ENCODE measurements around the gene THAP2. TPM values are rescaled to one million over a fixed set of nuclear protein-coding genes. Genes with fewer than 3 reads are reported as not detected.

Gene THAP2
- polyA plus RNA-seq, 4 donors, result 1.6 to 9.1 (median 3.0) TPM

DNA sequence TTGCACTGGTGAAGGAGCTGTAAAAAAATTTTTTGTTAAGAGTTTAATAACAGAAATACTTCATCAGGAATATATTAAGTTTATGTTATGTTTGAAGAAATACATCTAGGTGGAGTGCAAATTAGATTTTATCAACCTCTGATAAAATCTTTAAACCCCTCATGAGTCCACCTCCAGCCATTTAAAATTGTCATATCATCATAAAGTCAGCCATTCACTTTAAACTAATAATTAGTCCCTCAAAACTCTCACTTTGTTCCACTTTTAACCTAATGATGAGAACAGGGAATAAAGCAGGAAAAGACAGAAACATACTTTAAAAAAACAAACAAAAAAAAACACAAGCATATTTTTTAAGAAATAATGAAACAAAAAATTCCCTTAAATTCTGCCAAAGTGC, 25.6 kb upstream of the THAP2 start:
- H3K27ac ChIP-seq (ENCODE audit: low read depth in 1 of 3, low read length in 2 of 3), result no peak overlapping the region
- no peaks in the 10 kb centered on the region for H3K27me3 ChIP-seq (ENCODE audit: control insufficient read depth in 3 of 3, insufficient read depth in 3 of 3, low read length in 3 of 3)
- H3K4me3 ChIP-seq (ENCODE audit: low read depth in 1 of 3, low read length in 3 of 3), result no peak overlapping the region
- no peaks in the 10 kb centered on the region for H3K9me3 ChIP-seq (ENCODE audit: control insufficient read depth in 2 of 2, insufficient read depth in 1 of 2, low read depth in 1 of 2, low read length in 1 of 2)
- peaks cover 6 to 24% (median 24%) of the 10 kb centered on the region in 3 donors for H3K36me3 ChIP-seq (ENCODE audit: control insufficient read depth in 3 of 3, insufficient read depth in 2 of 3, low read depth in 1 of 3, low read length in 3 of 3)
- FAIRE-seq (peak; percentile 51), DNase-seq (no peak)
- H3K4me1 ChIP-seq (ENCODE audit: control insufficient read depth in 3 of 3, insufficient read depth in 2 of 3, low read depth in 1 of 3, low read length in 2 of 3), result no peaks in the 10 kb centered on the region

DNA sequence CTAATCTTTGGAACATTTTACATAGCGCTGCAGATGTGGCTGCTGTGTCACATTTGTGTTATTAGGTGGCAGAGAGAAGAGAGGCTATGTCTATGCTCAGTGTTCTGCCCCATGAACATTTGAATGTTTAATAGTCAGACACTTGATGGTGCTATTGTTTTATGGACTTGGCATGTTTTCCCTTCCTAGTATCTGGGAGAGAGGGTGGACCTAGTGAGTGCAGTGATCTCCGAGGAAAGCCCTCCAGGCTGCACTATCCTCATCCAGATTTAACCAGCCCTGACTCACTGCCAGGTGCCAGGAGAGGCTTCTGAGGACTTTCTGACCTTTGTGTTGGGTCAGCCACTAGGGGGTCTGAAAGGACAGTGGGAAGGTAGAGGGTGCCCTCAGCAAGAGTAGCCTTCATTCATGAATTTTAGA, 24.8 kb upstream of the THAP2 start:
- H3K9me3 ChIP-seq (ENCODE audit: control insufficient read depth in 2 of 2, insufficient read depth in 1 of 2, low read depth in 1 of 2, low read length in 1 of 2), result no peaks in the 10 kb centered on the region
- 61 to 72% (median 71%) methylated on average over 2 of the region's 2 CpGs for WGBS, 3 donors
- no peak overlapping the region for H3K4me3 ChIP-seq (ENCODE audit: low read depth in 1 of 3, low read length in 3 of 3)
- FAIRE-seq, result no peak
- no peaks in the 10 kb centered on the region for H3K27me3 ChIP-seq (ENCODE audit: control insufficient read depth in 3 of 3, insufficient read depth in 3 of 3, low read length in 3 of 3)
- no peak overlapping the region for H3K27ac ChIP-seq (ENCODE audit: low read depth in 1 of 3, low read length in 2 of 3)
- peaks cover 6 to 22% (median 21%) of the 10 kb centered on the region in 3 donors for H3K36me3 ChIP-seq (ENCODE audit: control insufficient read depth in 3 of 3, insufficient read depth in 2 of 3, low read depth in 1 of 3, low read length in 3 of 3)
- DNase-seq, result no peak
- H3K4me1 ChIP-seq (ENCODE audit: control insufficient read depth in 3 of 3, insufficient read depth in 2 of 3, low read depth in 1 of 3, low read length in 2 of 3), result no peaks in the 10 kb centered on the region

DNA sequence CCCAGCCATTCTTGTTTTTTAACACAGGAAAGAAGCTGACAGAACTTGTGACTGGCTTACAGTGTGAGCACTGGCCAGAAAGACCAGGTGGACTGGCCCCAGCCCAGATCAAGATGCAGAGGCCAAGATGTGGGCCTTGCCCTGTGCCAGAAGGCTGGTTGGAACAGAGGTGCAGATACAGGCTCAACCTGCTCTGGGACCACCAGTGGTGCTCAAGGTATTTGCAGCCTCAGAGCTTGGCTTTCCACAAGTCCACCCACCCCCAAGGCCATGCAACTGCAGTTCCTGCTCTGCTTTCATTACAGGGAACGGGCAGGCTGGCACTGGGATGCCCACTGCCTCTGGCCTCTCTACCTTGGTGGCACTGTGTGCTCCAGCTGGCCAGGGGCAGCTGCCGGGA, 23.8 kb upstream of the THAP2 start:
- Histone ChIP-seq H3K9me3 (ENCODE audit: control insufficient read depth in 2 of 2, insufficient read depth in 1 of 2, low read depth in 1 of 2, low read length in 1 of 2) (no peaks in the 10 kb centered on the region), H3K27me3 (ENCODE audit: control insufficient read depth in 3 of 3, insufficient read depth in 3 of 3, low read length in 3 of 3) (no peaks in the 10 kb centered on the region), H3K27ac (ENCODE audit: low read depth in 1 of 3, low read length in 2 of 3) (no peak overlapping the region), H3K4me3 (ENCODE audit: low read depth in 1 of 3, low read length in 3 of 3) (no peak overlapping the region), H3K36me3 (ENCODE audit: control insufficient read depth in 3 of 3, insufficient read depth in 2 of 3, low read depth in 1 of 3, low read length in 3 of 3) (peaks cover 6 to 25% (median 22%) of the 10 kb centered on the region in 3 donors), H3K4me1 (ENCODE audit: control insufficient read depth in 3 of 3, insufficient read depth in 2 of 3, low read depth in 1 of 3, low read length in 2 of 3) (no peaks in the 10 kb centered on the region)
- no peak for DNase-seq
- FAIRE-seq, result no peak
- WGBS, 3 donors, result 95 to 98% (median 97%) methylated on average over 2 of the region's 2 CpGs

DNA sequence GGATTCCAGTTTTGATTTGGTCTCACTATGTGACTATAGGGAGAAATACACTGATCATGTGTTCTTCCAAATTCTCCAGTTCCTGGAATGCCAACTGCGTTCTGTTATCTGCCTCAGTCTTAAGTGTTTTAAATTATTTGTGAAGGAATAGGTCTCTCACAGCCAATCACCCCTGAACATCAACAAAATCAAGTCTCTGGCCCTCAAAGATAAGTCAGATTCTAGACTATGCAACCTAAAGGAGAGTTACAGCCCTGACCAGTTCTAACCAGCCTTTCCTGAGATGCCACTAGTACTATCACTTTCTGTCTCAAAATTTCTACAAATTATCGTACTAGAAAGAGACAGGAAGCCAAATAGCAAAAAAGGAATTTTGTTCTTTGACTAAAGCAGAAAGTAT, 22.7 kb upstream of the THAP2 start:
- Histone ChIP-seq H3K4me3 (ENCODE audit: low read depth in 1 of 3, low read length in 3 of 3) (no peak overlapping the region), H3K4me1 (ENCODE audit: control insufficient read depth in 3 of 3, insufficient read depth in 2 of 3, low read depth in 1 of 3, low read length in 2 of 3) (no peaks in the 10 kb centered on the region), H3K27ac (ENCODE audit: low read depth in 1 of 3, low read length in 2 of 3) (no peak overlapping the region), H3K27me3 (ENCODE audit: control insufficient read depth in 3 of 3, insufficient read depth in 3 of 3, low read length in 3 of 3) (no peaks in the 10 kb centered on the region), H3K9me3 (ENCODE audit: control insufficient read depth in 2 of 2, insufficient read depth in 1 of 2, low read depth in 1 of 2, low read length in 1 of 2) (no peaks in the 10 kb centered on the region), H3K36me3 (ENCODE audit: control insufficient read depth in 3 of 3, insufficient read depth in 2 of 3, low read depth in 1 of 3, low read length in 3 of 3) (peaks cover 4 to 25% (median 22%) of the 10 kb centered on the region in 3 donors)
- DNase-seq, result no peak
- no peak for FAIRE-seq
- WGBS, 3 donors, result 79 to 87% (median 80%) methylated on average over 2 of the region's 2 CpGs

DNA sequence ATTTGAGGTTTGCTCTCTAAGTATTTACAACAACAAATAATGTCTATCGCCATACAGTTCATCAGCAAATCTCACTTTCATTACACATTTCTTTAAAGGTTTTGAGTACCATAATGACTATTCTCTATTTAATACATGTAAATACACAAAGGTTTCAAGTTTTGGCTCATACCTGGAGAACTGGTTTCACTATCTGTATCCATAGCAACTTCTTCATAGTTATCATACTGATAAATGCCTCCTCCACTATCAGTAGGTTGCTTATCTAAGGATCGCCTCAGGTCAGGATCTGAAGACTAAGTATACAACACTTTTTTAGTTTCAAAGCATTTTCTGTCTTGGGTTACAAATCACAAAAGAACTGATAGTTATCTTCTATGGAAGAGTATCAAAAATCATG, 21.8 kb upstream of the THAP2 start:
- 58 to 76% (median 60%) methylated on average over 2 of the region's 2 CpGs for WGBS, 3 donors
- Histone ChIP-seq H3K4me3 (ENCODE audit: low read depth in 1 of 3, low read length in 3 of 3) (no peak overlapping the region), H3K36me3 (ENCODE audit: control insufficient read depth in 3 of 3, insufficient read depth in 2 of 3, low read depth in 1 of 3, low read length in 3 of 3) (peaks cover 3 to 28% (median 20%) of the 10 kb centered on the region in 3 donors), H3K27me3 (ENCODE audit: control insufficient read depth in 3 of 3, insufficient read depth in 3 of 3, low read length in 3 of 3) (no peaks in the 10 kb centered on the region), H3K4me1 (ENCODE audit: control insufficient read depth in 3 of 3, insufficient read depth in 2 of 3, low read depth in 1 of 3, low read length in 2 of 3) (no peaks in the 10 kb centered on the region), H3K27ac (ENCODE audit: low read depth in 1 of 3, low read length in 2 of 3) (no peak overlapping the region), H3K9me3 (ENCODE audit: control insufficient read depth in 2 of 2, insufficient read depth in 1 of 2, low read depth in 1 of 2, low read length in 1 of 2) (no peaks in the 10 kb centered on the region)
- no peak for FAIRE-seq
- no peak for DNase-seq

DNA sequence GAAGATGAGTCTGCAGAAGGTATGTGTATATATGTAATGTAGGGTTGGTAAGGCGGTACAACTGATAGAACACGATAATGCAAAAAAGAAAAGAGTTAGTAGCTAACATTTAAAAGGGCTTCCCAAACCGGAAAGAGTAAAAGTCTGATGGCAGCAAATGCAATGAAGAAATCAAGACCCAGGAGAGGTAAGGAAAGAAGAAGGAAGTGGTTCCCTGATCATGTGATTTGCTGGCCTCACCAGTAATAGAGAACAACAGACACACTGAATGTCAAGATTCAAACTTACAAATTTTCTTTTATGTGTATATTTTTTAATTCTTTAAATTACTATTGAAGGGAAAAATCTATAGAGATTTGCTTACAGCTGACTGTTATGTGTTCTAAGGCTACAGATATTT, 18.8 kb upstream of the THAP2 start:
- Histone ChIP-seq H3K27ac (ENCODE audit: low read depth in 1 of 3, low read length in 2 of 3) (no peak overlapping the region), H3K36me3 (ENCODE audit: control insufficient read depth in 3 of 3, insufficient read depth in 2 of 3, low read depth in 1 of 3, low read length in 3 of 3) (peaks cover 3 to 28% (median 16%) of the 10 kb centered on the region in 3 donors), H3K9me3 (ENCODE audit: control insufficient read depth in 2 of 2, insufficient read depth in 1 of 2, low read depth in 1 of 2, low read length in 1 of 2) (no peaks in the 10 kb centered on the region), H3K4me3 (ENCODE audit: low read depth in 1 of 3, low read length in 3 of 3) (no peak overlapping the region), H3K27me3 (ENCODE audit: control insufficient read depth in 3 of 3, insufficient read depth in 3 of 3, low read length in 3 of 3) (no peaks in the 10 kb centered on the region), H3K4me1 (ENCODE audit: control insufficient read depth in 3 of 3, insufficient read depth in 2 of 3, low read depth in 1 of 3, low read length in 2 of 3) (no peaks in the 10 kb centered on the region)
- no peak for FAIRE-seq
- 82 to 88% (median 88%) methylated on average over 3 of the region's 3 CpGs for WGBS, 3 donors
- DNase-seq, result no peak

DNA sequence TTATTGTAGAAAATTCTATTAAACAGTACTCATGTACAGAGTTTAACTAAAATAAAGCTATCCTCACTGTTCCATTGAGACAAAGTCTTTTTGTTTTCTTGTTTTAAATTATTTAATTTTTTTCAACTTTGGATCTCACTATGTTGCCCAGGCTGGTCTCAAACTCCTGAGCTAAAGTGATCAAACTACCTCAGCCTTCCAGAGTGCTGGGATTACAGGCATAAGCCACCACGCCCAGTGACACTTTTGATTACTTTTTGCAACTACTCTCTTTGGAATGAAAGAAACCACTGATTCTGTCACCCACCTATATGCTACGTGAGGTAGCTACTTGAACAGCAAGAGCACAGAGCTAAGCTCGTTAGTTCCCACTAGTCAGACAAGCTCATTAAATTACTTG, 17.6 kb upstream of the THAP2 start:
- Histone ChIP-seq H3K27ac (ENCODE audit: low read depth in 1 of 3, low read length in 2 of 3) (no peak overlapping the region), H3K27me3 (ENCODE audit: control insufficient read depth in 3 of 3, insufficient read depth in 3 of 3, low read length in 3 of 3) (no peaks in the 10 kb centered on the region), H3K4me3 (ENCODE audit: low read depth in 1 of 3, low read length in 3 of 3) (no peak overlapping the region), H3K9me3 (ENCODE audit: control insufficient read depth in 2 of 2, insufficient read depth in 1 of 2, low read depth in 1 of 2, low read length in 1 of 2) (no peaks in the 10 kb centered on the region), H3K36me3 (ENCODE audit: control insufficient read depth in 3 of 3, insufficient read depth in 2 of 3, low read depth in 1 of 3, low read length in 3 of 3) (peaks cover 4 to 24% (median 14%) of the 10 kb centered on the region in 3 donors), H3K4me1 (ENCODE audit: control insufficient read depth in 3 of 3, insufficient read depth in 2 of 3, low read depth in 1 of 3, low read length in 2 of 3) (no peaks in the 10 kb centered on the region)
- FAIRE-seq (no peak), DNase-seq (no peak)
- 92 to 96% (median 95%) methylated on average over 3 of the region's 3 CpGs for WGBS, 3 donors

DNA sequence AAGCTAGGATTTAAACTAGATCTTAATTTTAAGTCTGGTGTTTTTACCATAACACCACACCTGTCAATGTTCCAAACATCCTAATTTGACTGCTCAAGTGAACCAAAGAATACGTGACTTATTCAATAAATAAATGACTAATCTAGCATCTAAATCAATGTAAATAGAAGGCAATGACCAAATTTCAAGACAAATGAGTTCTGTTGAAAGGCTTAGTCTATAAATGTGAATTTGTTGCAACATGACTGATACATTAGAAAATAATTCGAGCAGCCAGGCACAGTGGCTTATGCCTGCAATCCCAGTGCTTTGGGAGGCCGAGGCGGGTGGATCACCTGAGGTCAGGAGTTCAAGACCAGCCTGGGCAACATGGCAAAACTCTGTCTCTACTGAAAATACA, 15.6 kb upstream of the THAP2 start:
- 85 to 91% (median 89%) methylated on average over 4 of the region's 4 CpGs for WGBS, 3 donors
- Histone ChIP-seq H3K27me3 (ENCODE audit: control insufficient read depth in 3 of 3, insufficient read depth in 3 of 3, low read length in 3 of 3) (no peaks in the 10 kb centered on the region), H3K36me3 (ENCODE audit: control insufficient read depth in 3 of 3, insufficient read depth in 2 of 3, low read depth in 1 of 3, low read length in 3 of 3) (peaks cover 6 to 17% (median 13%) of the 10 kb centered on the region in 3 donors), H3K4me1 (ENCODE audit: control insufficient read depth in 3 of 3, insufficient read depth in 2 of 3, low read depth in 1 of 3, low read length in 2 of 3) (no peaks in the 10 kb centered on the region), H3K27ac (ENCODE audit: low read depth in 1 of 3, low read length in 2 of 3) (no peak overlapping the region), H3K9me3 (ENCODE audit: control insufficient read depth in 2 of 2, insufficient read depth in 1 of 2, low read depth in 1 of 2, low read length in 1 of 2) (peaks cover 0 to under 1% of the 10 kb centered on the region in 2 donors), H3K4me3 (ENCODE audit: low read depth in 1 of 3, low read length in 3 of 3) (no peak overlapping the region)
- DNase-seq, result no peak
- no peak for FAIRE-seq

DNA sequence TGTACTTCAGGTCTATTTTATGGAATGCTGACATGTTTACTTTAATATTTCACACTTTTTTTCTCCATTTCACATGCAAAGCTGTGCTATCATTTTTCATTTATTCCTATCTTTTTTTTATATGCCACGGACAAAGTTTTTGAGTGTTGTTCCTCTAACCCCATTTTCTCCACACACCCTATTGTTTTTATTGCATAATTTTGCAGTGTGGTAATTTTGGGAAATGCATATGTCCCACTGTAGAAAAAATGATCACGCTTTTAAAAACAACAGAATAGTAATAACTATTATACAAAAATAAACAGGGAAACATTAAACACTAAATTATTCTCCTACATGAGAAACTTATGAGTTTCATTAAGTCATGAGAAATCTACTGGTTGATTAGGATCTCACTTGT, 14.7 kb upstream of the THAP2 start:
- peaks cover 9 to 21% (median 12%) of the 10 kb centered on the region in 3 donors for H3K36me3 ChIP-seq (ENCODE audit: control insufficient read depth in 3 of 3, insufficient read depth in 2 of 3, low read depth in 1 of 3, low read length in 3 of 3)

More for the DNA sequence above, 14.7 kb upstream of the THAP2 start:
- Histone ChIP-seq H3K4me3 (ENCODE audit: low read depth in 1 of 3, low read length in 3 of 3) (no peak overlapping the region), H3K27ac (ENCODE audit: low read depth in 1 of 3, low read length in 2 of 3) (no peak overlapping the region), H3K27me3 (ENCODE audit: control insufficient read depth in 3 of 3, insufficient read depth in 3 of 3, low read length in 3 of 3) (no peaks in the 10 kb centered on the region), H3K4me1 (ENCODE audit: control insufficient read depth in 3 of 3, insufficient read depth in 2 of 3, low read depth in 1 of 3, low read length in 2 of 3) (no peaks in the 10 kb centered on the region), H3K9me3 (ENCODE audit: control insufficient read depth in 2 of 2, insufficient read depth in 1 of 2, low read depth in 1 of 2, low read length in 1 of 2) (peaks cover 0 to 7% of the 10 kb centered on the region in 2 donors)
- no peak for FAIRE-seq
- DNase-seq, result no peak
- WGBS, 3 donors, result 89 to 95% (median 91%) methylated on average over 2 of the region's 2 CpGs
